ENCODE measurements around the gene GFM2. TPM values are rescaled to one million over a fixed set of nuclear protein-coding genes. Genes with fewer than 3 reads are reported as not detected.

Gene GFM2
- total and polyA plus RNA-seq, 2 of the 8 experiments (the other 6 are each of a cell fraction or from before 2014, with no cell fraction given), result 17.8 to 30.6 TPM

DNA sequence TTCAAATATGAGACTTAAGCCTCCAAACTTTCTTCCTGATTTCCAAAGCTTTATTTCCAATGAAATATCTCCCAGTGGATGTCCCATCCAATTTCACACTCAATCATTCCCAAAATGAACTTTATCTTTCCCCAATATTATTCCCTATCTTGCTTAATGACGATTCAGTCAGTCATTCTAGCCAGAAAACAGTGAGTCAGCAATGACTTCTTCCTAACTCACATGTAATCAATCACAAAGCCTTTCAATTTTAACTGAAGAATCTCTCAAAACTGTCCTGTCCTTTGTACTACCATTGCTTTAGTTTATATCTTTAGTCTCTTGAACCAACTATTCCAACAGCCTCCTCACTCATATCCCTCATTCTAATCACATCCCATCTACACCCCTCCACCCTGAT, 35.0 kb upstream of the GFM2 start:
- Histone ChIP-seq H2BK12ac (ENCODE audit: low read depth, low read length) (no peak overlapping the region), H4K20me1 (replicated peaks in 1 of 2; ENCODE audit: control insufficient read depth in 1 of 2, insufficient read depth in 2 of 2, low read length in 2 of 2) (peaks cover 4 to 5% of the 10 kb centered on the region in 2 experiments), H4K8ac (ENCODE audit: extremely low read depth, insufficient read depth, low read length) (no peak overlapping the region), H4K5ac (ENCODE audit: insufficient read length, low read depth, low read length) (no peak overlapping the region), H3K14ac (ENCODE audit: insufficient read length) (no peak overlapping the region), H3K4me1 (replicated peaks in 1 of 4; ENCODE audit: control insufficient read depth in 3 of 4, insufficient read depth in 4 of 4, low read length in 3 of 4) (no peaks in the 10 kb centered on the region), H3K27ac (ENCODE audit: low read depth, low read length) (no peak overlapping the region), H3K4ac (replicated peaks; ENCODE audit: insufficient read length, low read depth, low read length) (no peak overlapping the region), H3K79me1 (ENCODE audit: low read depth, low read length) (peaks cover 2% of the 10 kb centered on the region; the same call in 1 of the 2 replicates), H3K36me3 (ENCODE audit: control insufficient read depth in 2 of 4, insufficient read depth in 4 of 4, low read length in 3 of 4) (peaks cover 11 to 68% (median 40%) of the 10 kb centered on the region in 4 experiments), H3K56ac (replicated peaks; ENCODE audit: insufficient read length, low read depth, low read length) (no peak overlapping the region), H2AFZ (ENCODE audit: low read length) (no peak overlapping the region), H3K9me3 (ENCODE audit: insufficient read depth in 2 of 2, low read depth in 1 of 2, low read length in 1 of 2) (no peaks in the 10 kb centered on the region), H3K23me2 (ENCODE audit: low read depth, low read length) (no peaks in the 10 kb centered on the region; the same call in 1 of the 2 replicates), H3K23ac (ENCODE audit: insufficient read length) (no peak overlapping the region), H3K4me2 (ENCODE audit: insufficient read depth in 1 of 2, low read depth in 2 of 2, low read length in 2 of 2) (no peak overlapping the region), H3K4me3 (ENCODE audit: extremely low read depth in 1 of 4, insufficient read depth in 2 of 4, low read depth in 3 of 4, low read length in 4 of 4) (no peak overlapping the region), H4K91ac (replicated peaks; ENCODE audit: insufficient read length, low read length) (no peak overlapping the region), H3K18ac (ENCODE audit: extremely low read depth, low read length) (no peak overlapping the region), H2AK5ac (ENCODE audit: low read depth, low read length) (no peak overlapping the region), H2BK15ac (ENCODE audit: low read length) (no peak overlapping the region), H3K27me3 (replicated peaks in 1 of 4; ENCODE audit: control insufficient read depth in 3 of 4, extremely low read depth in 1 of 4, insufficient read depth in 3 of 4, low read length in 3 of 4) (no peaks in the 10 kb centered on the region), H2BK20ac (ENCODE audit: low read length) (no peak overlapping the region), H2BK5ac (ENCODE audit: low read depth, low read length) (no peak overlapping the region), H3K79me2 (ENCODE audit: control insufficient read depth in 1 of 2, insufficient read depth in 2 of 2, low read length in 2 of 2) (peaks cover 0 to 25% of the 10 kb centered on the region in 2 experiments; a peak in 2 of 4 replicates), H2BK120ac (replicated peaks; ENCODE audit: low read depth, low read length) (no peak overlapping the region), H3K9ac (replicated peaks in 1 of 4; ENCODE audit: extremely low read depth in 1 of 4, low read depth in 3 of 4, low read length in 3 of 4) (no peak overlapping the region)
- DNase-seq (ENCODE audit: low read depth in 1 of 2, low spot score in 2 of 2), result no peak
- TF ChIP-seq CBX5 (IDR thresholded peaks at IDR 0.05; ENCODE audit: low read depth, low read length) (no peak), JUND (IDR thresholded peaks at IDR 0.05; ENCODE audit: low read length) (no peak), JUN (IDR thresholded peaks at IDR 0.05; ENCODE audit: low read depth, low read length) (no peak), SP2 (IDR thresholded peaks at IDR 0.05; ENCODE audit: low read length) (no peak), SUZ12 (IDR thresholded peaks at IDR 0.05; ENCODE audit: low read length) (no peak), SRF (IDR thresholded peaks at IDR 0.05; ENCODE audit: low read depth, low read length) (no peak), RBBP5 (IDR thresholded peaks at IDR 0.05; ENCODE audit: borderline replicate concordance, low read depth, low read length) (no peak), CTBP2 (IDR thresholded peaks at IDR 0.05; ENCODE audit: borderline replicate concordance, insufficient read depth, insufficient read length, low read length) (no peak), CEBPB (IDR thresholded peaks at IDR 0.05; ENCODE audit: low read depth, low read length) (no peak)
- TF ChIP-seq, protein P1, sequence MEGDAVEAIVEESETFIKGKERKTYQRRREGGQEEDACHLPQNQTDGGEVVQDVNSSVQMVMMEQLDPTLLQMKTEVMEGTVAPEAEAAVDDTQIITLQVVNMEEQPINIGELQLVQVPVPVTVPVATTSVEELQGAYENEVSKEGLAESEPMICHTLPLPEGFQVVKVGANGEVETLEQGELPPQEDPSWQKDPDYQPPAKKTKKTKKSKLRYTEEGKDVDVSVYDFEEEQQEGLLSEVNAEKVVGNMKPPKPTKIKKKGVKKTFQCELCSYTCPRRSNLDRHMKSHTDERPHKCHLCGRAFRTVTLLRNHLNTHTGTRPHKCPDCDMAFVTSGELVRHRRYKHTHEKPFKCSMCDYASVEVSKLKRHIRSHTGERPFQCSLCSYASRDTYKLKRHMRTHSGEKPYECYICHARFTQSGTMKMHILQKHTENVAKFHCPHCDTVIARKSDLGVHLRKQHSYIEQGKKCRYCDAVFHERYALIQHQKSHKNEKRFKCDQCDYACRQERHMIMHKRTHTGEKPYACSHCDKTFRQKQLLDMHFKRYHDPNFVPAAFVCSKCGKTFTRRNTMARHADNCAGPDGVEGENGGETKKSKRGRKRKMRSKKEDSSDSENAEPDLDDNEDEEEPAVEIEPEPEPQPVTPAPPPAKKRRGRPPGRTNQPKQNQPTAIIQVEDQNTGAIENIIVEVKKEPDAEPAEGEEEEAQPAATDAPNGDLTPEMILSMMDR (IDR thresholded peaks at IDR 0.05; ENCODE audit: control extremely low read depth in 1 of 3, insufficient read depth in 1 of 3, low read depth in 1 of 3, low read length in 3 of 3), result no peak
- ChIA-PET POLR2A (ENCODE audit: partially characterized antibody) (interaction anchor here (1.1 kb wide), 1 partner anchor 31 kb away, joined by 3 read pairs; no protein-coding TSS in a partner anchor), CTCF (ENCODE audit: partially characterized antibody) (interaction anchor here (1.1 kb wide), 1 partner anchor 117 kb away, joined by 4 read pairs; no protein-coding TSS in a partner anchor)
- no peak for FAIRE-seq
- WGBS, 2 experiments (ENCODE audit: extremely low coverage in 1 of 2, insufficient coverage in 1 of 2, insufficient read length in 1 of 2, insufficient replicate concordance in 2 of 2, low coverage in 1 of 2, low lambda C conversion rate in 2 of 2, missing lambda C conversion rate in 1 of 2), result 85% methylated on average over 1 of the region's 1 CpG; no CpG with 5 or more reads in 1 of the 2 experiments
